Measurements from ENCODE around the gene ZRANB2. TPM values are rescaled to one million over a fixed set of nuclear protein-coding genes. Genes with fewer than 3 reads are reported as not detected.

Gene ZRANB2
- total and polyA plus RNA-seq, 9 of the 15 experiments (the other 6 are each of a cell fraction or from before 2014, with no cell fraction given): 80.8 to 264 (median 157) TPM

GRCh38 chr1:71046891-71047634 lies 33.8 kb downstream of the ZRANB2 start (continued):
- TF ChIP-seq NR1H2 (CRISPR knock-in tag; IDR thresholded peaks at IDR 0.05) (peak; percentile 76; the same call in 1 of the 2 replicates), ZNF3 (CRISPR knock-in tag; IDR thresholded peaks at IDR 0.05) (no peak), RNF2 (IDR thresholded peaks at IDR 0.05) (0 out of 2 replicates have a peak, but pooled peaks have one; percentile 5), ERF (CRISPR knock-in tag; IDR thresholded peaks at IDR 0.05) (no peak), HNRNPUL1 (IDR thresholded peaks at IDR 0.05; ENCODE audit: low read length) (no peak)

DNA sequence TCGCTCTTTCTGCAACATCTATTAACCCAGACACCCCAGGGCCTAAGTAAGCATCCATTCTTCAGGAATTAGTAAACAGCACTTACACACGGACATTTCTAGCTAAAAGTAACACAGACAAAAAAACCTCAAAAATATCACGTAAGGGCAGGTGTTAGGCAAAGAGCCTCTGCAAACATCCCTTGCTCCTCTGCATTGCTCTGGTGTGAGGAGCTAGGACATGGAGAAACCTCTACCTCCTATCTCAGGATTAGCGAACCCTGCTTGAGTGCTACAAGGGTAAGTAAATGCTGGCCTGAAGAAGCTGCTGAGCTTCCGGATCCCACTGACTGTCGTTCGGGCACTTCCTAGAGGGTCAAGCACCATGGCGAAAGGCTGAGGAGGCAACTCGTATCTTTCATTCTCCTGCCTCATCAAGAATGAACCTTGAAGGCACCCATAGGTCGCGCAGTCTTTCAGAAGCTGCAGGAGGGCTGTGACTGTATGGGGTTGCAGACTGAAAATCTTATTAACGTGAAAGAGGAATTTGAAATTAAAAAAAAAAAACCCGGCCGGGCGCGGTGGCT lies 35.3 kb downstream of the ZRANB2 start:
- Histone ChIP-seq H3K9me3 (replicated peaks; ENCODE audit: control insufficient read depth, insufficient read depth, low read depth, low read length) (no peaks in the 10 kb centered on the region), H3K79me2 (ENCODE audit: control insufficient read depth, insufficient read depth, low read length) (peaks cover 68% of the 10 kb centered on the region), H3K4me2 (ENCODE audit: insufficient read depth, low read length) (peak overlapping the region; percentile 98), H3K4me1 (replicated peaks in 1 of 2; ENCODE audit: control insufficient read depth in 2 of 2, insufficient read depth in 2 of 2, low read length in 2 of 2) (peaks cover 18 to 24% of the 10 kb centered on the region in 2 experiments), H3K36me3 (ENCODE audit: control insufficient read depth, insufficient read depth, low read length) (peaks cover 17% of the 10 kb centered on the region), H3K27me3 (ENCODE audit: control insufficient read depth in 2 of 2, insufficient read depth in 2 of 2, low read length in 2 of 2) (no peaks in the 10 kb centered on the region; a peak in 1 of 5 replicates), H3K9me1 (ENCODE audit: control insufficient read depth, insufficient read depth, low read length) (no peaks in the 10 kb centered on the region), H3K4me3 (peak overlapping the region; percentile 66), H3K9ac (ENCODE audit: insufficient read depth in 1 of 2, low read depth in 2 of 2, low read length in 2 of 2) (peak overlapping the region; percentile 83 to 88), H2AFZ (ENCODE audit: low read depth, low read length) (peak overlapping the region; percentile 79), H4K20me1 (replicated peaks; ENCODE audit: control insufficient read depth, insufficient read depth, low read length) (no peaks in the 10 kb centered on the region), H3K27ac (ENCODE audit: extremely low read depth, low read depth, low read length) (peak overlapping the region; percentile 86)
- intact Hi-C loops (cut with micrococcal nuclease) (loop anchor here (5.0 to 10.0 kb wide), 4 partner anchors 148 to 913 kb away; no protein-coding TSS in a partner anchor), in situ Hi-C loops (cut with MboI) (no loop called here)
- no TSS peak for BruUV-seq (replicated peaks)
- ChIA-PET POLR2A (interaction anchor here (1.0 to 2.4 kb wide), 9 partner anchors 9 to 370 kb away, joined by 3 to 16 read pairs (median 4); no protein-coding TSS in a partner anchor), CTCF (ENCODE audit: low intra/inter-chr PET ratio) (no interaction called here)
- FAIRE-seq: peak; percentile 79
- WGBS (ENCODE audit: insufficient coverage, low coverage, missing lambda C conversion rate): 2% methylated on average over 16 of the region's 16 CpGs
- peak; percentile 17 to 70 (median 30) for DNase-seq (ENCODE audit: extremely low read depth in 1 of 4, low spot score in 3 of 4)
- peak; percentile 34 for ATAC-seq
- TF ChIP-seq NBN (IDR thresholded peaks at IDR 0.05; ENCODE audit: low read depth) (0 out of 2 replicates have a peak, but pooled peaks have one; percentile 28), KDM5B (IDR thresholded peaks at IDR 0.05; ENCODE audit: insufficient replicate concordance, low read depth, low read length) (peak; percentile 23), YY1 (IDR thresholded peaks at IDR 0.05; ENCODE audit: borderline replicate concordance in 1 of 3, control insufficient read depth in 1 of 3, extremely low read depth in 1 of 3, insufficient read depth in 3 of 3, insufficient read length in 1 of 3, insufficient replicate concordance in 2 of 3, low read depth in 1 of 3, low read length in 2 of 3) (peak in 1 of 3 experiments; percentile 14), SAP30 (IDR thresholded peaks at IDR 0.05; ENCODE audit: borderline replicate concordance, insufficient read depth, low read depth, low read length, poor library complexity, severe bottlenecking) (peak; percentile 32), ZNF408 (CRISPR knock-in tag; IDR thresholded peaks at IDR 0.05; ENCODE audit: low read depth) (no peak)
- TF ChIP-seq, protein P1, sequence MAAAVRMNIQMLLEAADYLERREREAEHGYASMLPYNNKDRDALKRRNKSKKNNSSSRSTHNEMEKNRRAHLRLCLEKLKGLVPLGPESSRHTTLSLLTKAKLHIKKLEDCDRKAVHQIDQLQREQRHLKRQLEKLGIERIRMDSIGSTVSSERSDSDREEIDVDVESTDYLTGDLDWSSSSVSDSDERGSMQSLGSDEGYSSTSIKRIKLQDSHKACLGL (CRISPR knock-in tag; IDR thresholded peaks at IDR 0.05; ENCODE audit: borderline replicate concordance, poor library complexity, severe bottlenecking): no peak

All from K562 (cell line).